Breast epithelium (tissue), 4 donors: ENCODE results near the gene ZSCAN22. TPM values are rescaled to one million over a fixed set of nuclear protein-coding genes. Genes with fewer than 3 reads are reported as not detected.
A peak's percentile ranks its signal among the peaks of the same experiment; 100 is the strongest.

Source experiments
- DNase-seq, 2 donors: peaks; one replicate each; pipeline ENCODE4 v3.0.0-alpha.2; 2019; ENCODE audit warnings: low spot score in 2 of 2
- H3K27ac ChIP-seq, 2 donors: fragments of 200-600 bp; sonication (generic) in 1 of 2; one replicate each; pipeline ENCODE4 v1.5.1; 2016 to 2019; ENCODE audit warnings: mild to moderate bottlenecking in 1 of 2
- H3K27me3 ChIP-seq, 2 donors: fragments of 200-600 bp; sonication (generic) in 1 of 2; one replicate each; pipeline versions ENCODE4 v1.5.1 to v1.6.0; 2017 to 2019; ENCODE audit warnings: control low read depth in 1 of 2, mild to moderate bottlenecking in 1 of 2
- H3K36me3 ChIP-seq: fragments of 200-600 bp; one replicate; pipeline ENCODE4 v1.5.1; 2019
- H3K4me1 ChIP-seq, 2 donors: fragments of 200-600 bp; sonication (generic); one replicate each; pipeline ENCODE4 v1.5.1; 2016 to 2019; ENCODE audit warnings: control low read depth in 1 of 2
- H3K4me3 ChIP-seq, 3 donors: fragments of 200-600 bp; sonication (generic); 1 replicate in 2 of 3; 2 replicates in 1 of 3; pipeline ENCODE4 v1.5.1; 2016 to 2019; ENCODE audit warnings: mild to moderate bottlenecking in 3 of 3, moderate library complexity in 2 of 3
- H3K9me3 ChIP-seq, 2 donors: fragments of 200-600 bp; sonication (generic) in 1 of 2; one replicate each; pipeline ENCODE4 v1.5.1; 2016 to 2019; ENCODE audit warnings: control low read depth in 1 of 2
- POLR2A ChIP-seq: fragments of 450-650 bp; IDR thresholded peaks from one replicate; pipeline ENCODE4 v1.6.1; 2016; ENCODE audit warnings: antibody characterized with exemption, mild to moderate bottlenecking, moderate library complexity
- POLR2AphosphoS5 ChIP-seq, 3 donors: sonication (generic); formaldehyde crosslinking; IDR thresholded peaks; one replicate each; pipeline ENCODE4 v1.6.1; 2017; ENCODE audit warnings: antibody characterized with exemption in 3 of 3
- intact Hi-C: fragments of 100-400 bp; cut with DNase I; formaldehyde crosslinking; loops from one replicate; pipeline ENCODE4 v1.15.1; 2023; ENCODE audit warnings: low total_unique reads
- total RNA-seq, 3 donors: library from RNA; depleted of rRNA; stranded (reverse); fragments of >200 nt; gene quantifications; one replicate each; pipeline ENCODE4 v1.1.0, GENCODE V29; 2016
- TF ChIP-seq, protein P1 (sequence below), 3 donors: fragments of 450-650 bp; IDR thresholded peaks; one replicate each; pipeline ENCODE4 v1.5.1; 2016 to 2017; ENCODE audit warnings: antibody characterized with exemption in 3 of 3, mild to moderate bottlenecking in 3 of 3, moderate library complexity in 3 of 3

ZSCAN22 gene
- total RNA-seq, 3 donors from 2014 or later = 2.6 to 3.8 (median 3.6) TPM

DNA sequence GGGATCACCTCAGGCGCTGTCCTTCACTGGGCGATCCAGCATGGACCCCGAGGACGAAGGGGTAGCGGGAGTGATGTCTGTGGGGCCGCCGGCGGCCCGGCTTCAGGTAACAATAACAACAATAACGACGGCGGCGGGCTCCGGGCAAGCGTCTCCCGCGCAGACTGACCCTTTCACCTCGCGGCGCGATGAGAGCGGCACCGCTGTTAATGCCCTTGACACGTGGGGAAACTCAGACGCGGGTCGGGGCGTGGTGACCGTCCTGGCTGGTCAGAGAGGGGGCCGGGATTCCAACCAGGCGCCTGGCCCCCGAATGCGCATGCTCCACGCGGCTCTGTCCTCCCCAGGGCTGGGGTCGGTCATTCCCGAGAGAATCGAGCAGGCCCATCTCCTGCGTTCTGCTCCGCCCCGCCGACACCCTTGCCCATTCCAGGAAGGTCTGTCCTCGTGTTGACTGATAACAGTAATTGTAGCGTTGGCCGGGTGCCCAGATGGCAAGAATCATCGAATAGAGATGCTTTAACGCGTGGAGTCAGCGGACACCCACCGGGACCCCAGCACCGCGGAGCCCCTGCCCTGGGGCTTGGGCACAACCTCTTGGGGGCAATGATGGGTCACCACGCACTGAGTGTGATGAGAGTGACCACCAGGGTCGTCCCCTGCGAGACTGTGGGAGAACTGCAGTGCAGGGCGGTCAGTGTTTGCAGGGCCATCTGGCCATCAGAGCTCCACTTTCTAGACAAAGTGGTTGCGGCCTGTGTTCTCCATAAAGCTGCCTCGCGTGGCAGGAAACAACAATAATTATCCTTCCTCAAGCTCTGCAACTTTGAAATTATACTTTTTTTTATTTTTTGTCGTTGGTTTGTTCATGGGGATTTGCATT, 47.5 kb upstream of the ZSCAN22 start:
- Histone ChIP-seq H3K4me1 (no peaks in the 10 kb centered on the region), H3K27me3 (no peaks in the 10 kb centered on the region), H3K36me3 (no peaks in the 10 kb centered on the region), H3K4me3 (peak overlapping the region; percentile 94 to 95 (median 94)), H3K9me3 (peaks cover 22 to 54% of the 10 kb centered on the region in 2 donors), H3K27ac (peak overlapping the region; percentile 87 to 88)
- TF ChIP-seq POLR2A (no peak), POLR2AphosphoS5 (IDR thresholded peaks at IDR 0.05) (no peak)
- TF ChIP-seq, protein P1, sequence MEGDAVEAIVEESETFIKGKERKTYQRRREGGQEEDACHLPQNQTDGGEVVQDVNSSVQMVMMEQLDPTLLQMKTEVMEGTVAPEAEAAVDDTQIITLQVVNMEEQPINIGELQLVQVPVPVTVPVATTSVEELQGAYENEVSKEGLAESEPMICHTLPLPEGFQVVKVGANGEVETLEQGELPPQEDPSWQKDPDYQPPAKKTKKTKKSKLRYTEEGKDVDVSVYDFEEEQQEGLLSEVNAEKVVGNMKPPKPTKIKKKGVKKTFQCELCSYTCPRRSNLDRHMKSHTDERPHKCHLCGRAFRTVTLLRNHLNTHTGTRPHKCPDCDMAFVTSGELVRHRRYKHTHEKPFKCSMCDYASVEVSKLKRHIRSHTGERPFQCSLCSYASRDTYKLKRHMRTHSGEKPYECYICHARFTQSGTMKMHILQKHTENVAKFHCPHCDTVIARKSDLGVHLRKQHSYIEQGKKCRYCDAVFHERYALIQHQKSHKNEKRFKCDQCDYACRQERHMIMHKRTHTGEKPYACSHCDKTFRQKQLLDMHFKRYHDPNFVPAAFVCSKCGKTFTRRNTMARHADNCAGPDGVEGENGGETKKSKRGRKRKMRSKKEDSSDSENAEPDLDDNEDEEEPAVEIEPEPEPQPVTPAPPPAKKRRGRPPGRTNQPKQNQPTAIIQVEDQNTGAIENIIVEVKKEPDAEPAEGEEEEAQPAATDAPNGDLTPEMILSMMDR (IDR thresholded peaks at IDR 0.05) = no peak
- intact Hi-C loops = no loop called here
- peak; percentile 33 to 57 for DNase-seq

DNA sequence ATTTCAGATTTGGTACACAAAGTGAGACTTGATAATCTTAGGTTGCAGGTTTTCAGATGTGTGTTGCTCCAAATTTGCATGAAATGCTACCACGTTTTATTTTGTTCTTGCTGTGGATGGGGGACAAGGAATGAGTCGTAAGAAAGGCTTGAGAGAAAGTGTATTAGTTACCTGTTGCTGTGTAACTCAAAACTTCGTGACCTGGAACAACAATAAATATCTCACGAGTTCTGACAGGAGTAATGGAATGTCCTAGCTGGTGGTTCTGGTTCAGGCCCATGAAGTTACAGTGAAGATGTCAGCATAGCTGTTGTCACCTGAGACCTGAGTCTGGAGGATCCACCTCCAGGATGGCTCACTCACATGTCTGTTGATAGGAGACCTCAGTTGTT, 46.9 kb upstream of the ZSCAN22 start:
- peak overlapping the region; percentile 94 to 95 (median 94) for H3K4me3 ChIP-seq
- H3K27ac ChIP-seq = no peak overlapping the region
- intact Hi-C loops = no loop called here
- H3K36me3 ChIP-seq = no peaks in the 10 kb centered on the region
- no peaks in the 10 kb centered on the region for H3K4me1 ChIP-seq
- TF ChIP-seq POLR2A (no peak), POLR2AphosphoS5 (IDR thresholded peaks at IDR 0.05) (no peak)
- TF ChIP-seq, protein P1 (IDR thresholded peaks at IDR 0.05) = no peak
- DNase-seq = no peak
- H3K9me3 ChIP-seq = peaks cover 16 to 54% of the 10 kb centered on the region in 2 donors
- no peaks in the 10 kb centered on the region for H3K27me3 ChIP-seq

DNA sequence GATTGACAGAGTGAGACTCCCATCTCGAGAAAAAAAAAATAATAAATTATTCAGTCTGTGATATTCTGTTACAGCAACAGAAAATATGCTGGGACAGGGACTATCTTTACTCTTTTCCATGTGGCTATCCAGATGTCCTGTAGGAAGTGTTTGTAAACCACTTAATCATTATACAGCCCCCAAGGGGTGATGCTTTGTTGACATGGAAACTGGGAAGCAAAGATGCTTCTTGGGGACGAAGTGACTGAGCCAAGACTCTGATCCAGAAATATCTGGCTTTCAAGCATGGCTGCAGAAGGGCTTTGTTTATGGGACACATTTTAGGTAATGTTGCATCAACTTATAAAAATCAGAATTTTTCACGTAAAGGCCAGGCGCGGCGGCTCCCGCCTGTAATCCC, 42.6 kb upstream of the ZSCAN22 start:
- DNase-seq = no peak
- peaks cover 9 to 53% of the 10 kb centered on the region in 2 donors for H3K9me3 ChIP-seq
- H3K4me1 ChIP-seq = no peaks in the 10 kb centered on the region
- intact Hi-C loops = no loop called here
- no peaks in the 10 kb centered on the region for H3K27me3 ChIP-seq
- peaks cover 19% of the 10 kb centered on the region for H3K36me3 ChIP-seq
- TF ChIP-seq, protein P1 (IDR thresholded peaks at IDR 0.05) = no peak
- TF ChIP-seq POLR2A (no peak), POLR2AphosphoS5 (IDR thresholded peaks at IDR 0.05) (no peak)
- H3K4me3 ChIP-seq = no peak overlapping the region
- H3K27ac ChIP-seq = no peak overlapping the region

DNA sequence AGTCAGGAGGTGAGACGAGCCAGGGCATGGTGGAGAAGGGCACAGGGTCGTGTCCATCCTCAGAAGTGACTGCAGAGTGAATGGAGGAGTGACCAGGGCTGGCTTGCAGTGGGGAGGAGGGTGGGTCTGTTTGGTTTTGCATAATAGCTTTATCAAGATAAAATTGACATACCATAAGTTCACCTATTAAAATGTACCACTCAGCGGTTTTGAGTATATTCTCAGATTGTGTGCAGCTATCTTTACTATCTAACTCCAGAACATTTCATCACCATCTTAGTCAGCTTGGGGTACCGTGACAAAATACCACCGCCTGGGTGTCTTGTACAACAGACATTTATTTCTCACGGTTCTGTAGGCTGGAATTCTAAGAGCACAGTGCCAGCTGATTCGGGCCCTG, 34.9 kb upstream of the ZSCAN22 start:
- no peak overlapping the region for H3K4me3 ChIP-seq
- no peak overlapping the region for H3K27ac ChIP-seq
- no peaks in the 10 kb centered on the region for H3K4me1 ChIP-seq
- peaks cover 20% of the 10 kb centered on the region for H3K36me3 ChIP-seq
- peaks cover 32 to 78% of the 10 kb centered on the region in 2 donors for H3K9me3 ChIP-seq
- DNase-seq = no peak
- intact Hi-C loops = no loop called here
- H3K27me3 ChIP-seq = no peaks in the 10 kb centered on the region
- TF ChIP-seq POLR2A = no peak
- TF ChIP-seq, protein P1 (IDR thresholded peaks at IDR 0.05) = no peak
- TF ChIP-seq POLR2AphosphoS5 (IDR thresholded peaks at IDR 0.05) = no peak

DNA sequence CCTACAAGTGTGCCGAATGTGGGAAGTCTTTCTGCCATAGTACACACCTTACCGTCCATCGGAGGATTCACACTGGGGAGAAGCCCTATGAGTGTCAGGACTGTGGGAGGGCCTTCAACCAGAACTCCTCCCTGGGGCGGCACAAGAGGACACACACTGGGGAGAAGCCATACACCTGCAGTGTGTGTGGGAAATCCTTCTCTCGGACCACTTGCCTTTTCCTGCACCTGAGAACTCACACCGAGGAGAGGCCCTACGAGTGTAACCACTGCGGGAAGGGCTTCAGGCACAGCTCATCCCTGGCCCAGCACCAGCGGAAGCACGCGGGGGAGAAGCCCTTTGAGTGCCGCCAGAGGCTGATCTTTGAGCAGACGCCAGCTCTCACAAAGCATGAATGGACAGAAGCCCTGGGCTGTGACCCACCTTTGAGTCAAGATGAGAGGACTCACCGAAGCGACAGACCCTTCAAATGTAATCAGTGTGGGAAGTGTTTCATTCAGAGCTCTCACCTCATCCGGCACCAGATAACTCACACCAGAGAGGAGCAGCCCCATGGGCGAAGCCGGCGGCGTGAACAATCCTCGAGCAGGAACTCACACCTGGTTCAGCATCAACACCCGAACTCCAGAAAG, 31.9 kb upstream of the ZSCAN22 start:
- Histone ChIP-seq H3K27ac (no peak overlapping the region), H3K9me3 (peaks cover 23 to 92% of the 10 kb centered on the region in 2 donors), H3K4me3 (no peak overlapping the region), H3K36me3 (peaks cover 12% of the 10 kb centered on the region), H3K27me3 (no peaks in the 10 kb centered on the region), H3K4me1 (no peaks in the 10 kb centered on the region)
- intact Hi-C loops = no loop called here
- TF ChIP-seq POLR2AphosphoS5 (IDR thresholded peaks at IDR 0.05) = no peak
- TF ChIP-seq, protein P1 (IDR thresholded peaks at IDR 0.05) = no peak
- TF ChIP-seq POLR2A = no peak
- no peak for DNase-seq
